Measurements from ENCODE around the gene CKAP2L.

The CKAP2L gene

DNA sequence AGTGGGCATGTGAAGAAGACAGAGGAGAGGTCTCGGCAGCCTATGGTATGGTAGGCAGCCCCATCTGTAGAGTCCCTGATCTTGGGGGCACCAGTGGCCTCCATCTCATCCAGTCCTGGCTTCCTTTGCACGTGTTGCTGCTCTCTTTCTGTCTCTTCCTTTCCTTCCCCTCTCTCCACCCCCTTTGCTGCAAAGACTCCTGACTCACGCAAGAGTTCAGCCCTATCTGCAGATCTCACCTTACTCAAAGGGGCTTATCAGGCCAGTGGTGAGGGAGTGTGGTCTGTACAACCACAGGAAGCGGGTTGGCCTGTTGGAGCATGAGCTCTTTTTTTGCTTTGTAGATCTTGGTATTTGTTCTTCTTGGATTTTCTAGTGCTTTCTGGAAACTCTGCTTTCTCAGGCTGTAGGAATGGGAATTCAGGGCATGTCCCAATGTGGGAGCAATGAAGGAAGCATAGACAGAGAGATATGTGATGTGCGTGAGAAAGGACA, 58.2 kb downstream of the CKAP2L start:
- TF ChIP-seq, protein P1, sequence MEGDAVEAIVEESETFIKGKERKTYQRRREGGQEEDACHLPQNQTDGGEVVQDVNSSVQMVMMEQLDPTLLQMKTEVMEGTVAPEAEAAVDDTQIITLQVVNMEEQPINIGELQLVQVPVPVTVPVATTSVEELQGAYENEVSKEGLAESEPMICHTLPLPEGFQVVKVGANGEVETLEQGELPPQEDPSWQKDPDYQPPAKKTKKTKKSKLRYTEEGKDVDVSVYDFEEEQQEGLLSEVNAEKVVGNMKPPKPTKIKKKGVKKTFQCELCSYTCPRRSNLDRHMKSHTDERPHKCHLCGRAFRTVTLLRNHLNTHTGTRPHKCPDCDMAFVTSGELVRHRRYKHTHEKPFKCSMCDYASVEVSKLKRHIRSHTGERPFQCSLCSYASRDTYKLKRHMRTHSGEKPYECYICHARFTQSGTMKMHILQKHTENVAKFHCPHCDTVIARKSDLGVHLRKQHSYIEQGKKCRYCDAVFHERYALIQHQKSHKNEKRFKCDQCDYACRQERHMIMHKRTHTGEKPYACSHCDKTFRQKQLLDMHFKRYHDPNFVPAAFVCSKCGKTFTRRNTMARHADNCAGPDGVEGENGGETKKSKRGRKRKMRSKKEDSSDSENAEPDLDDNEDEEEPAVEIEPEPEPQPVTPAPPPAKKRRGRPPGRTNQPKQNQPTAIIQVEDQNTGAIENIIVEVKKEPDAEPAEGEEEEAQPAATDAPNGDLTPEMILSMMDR (IDR thresholded peaks at IDR 0.05), result no peak

GRCh38 chr2:112705575-112705974, 58.8 kb downstream of the CKAP2L start:
- TF ChIP-seq, protein P1 (IDR thresholded peaks at IDR 0.05), result no peak

DNA sequence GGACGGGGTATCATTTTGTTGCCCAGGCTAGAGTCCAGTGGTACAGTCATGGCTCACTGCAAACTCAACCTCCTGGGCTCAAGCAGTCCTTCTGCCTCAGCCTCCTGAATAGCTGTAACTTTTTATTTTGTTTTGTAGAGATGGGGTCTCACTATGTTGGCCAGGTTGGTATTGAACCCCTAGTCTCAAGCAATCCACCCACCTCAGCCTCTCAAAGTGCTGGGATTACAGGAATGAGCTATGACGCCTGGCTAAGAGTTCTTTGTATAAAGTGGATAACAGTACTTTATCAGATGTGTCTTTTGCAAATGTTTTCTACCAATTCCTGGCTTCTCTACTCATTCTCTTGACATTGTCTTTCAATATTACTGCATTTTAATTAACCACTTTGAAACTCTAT, 60.7 kb downstream of the CKAP2L start:
- TF ChIP-seq, protein P1 (IDR thresholded peaks at IDR 0.05), result no peak

DNA sequence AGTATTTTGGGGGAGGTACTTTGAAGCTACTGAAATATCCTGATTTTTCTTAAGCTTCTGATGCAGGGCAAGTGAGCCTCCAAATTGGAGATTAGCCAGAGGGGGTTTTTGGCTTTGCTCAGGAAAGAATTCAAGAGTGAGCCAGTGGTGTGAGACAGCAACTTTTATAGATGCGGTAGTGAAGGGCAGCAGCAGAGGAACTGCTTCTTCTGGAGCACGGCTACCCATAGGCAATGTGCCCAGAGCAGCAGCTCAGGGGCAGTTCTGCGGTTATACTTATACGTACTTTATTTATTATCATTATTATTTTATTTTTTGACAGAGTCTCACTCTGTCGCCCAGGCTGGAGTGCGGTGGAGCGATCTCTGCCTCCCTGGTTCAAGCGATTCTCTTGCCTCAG, 63.4 kb downstream of the CKAP2L start:
- TF ChIP-seq, protein P1 (IDR thresholded peaks at IDR 0.05), result no peak

- TF ChIP-seq, protein P1 (IDR thresholded peaks at IDR 0.05), result no peak
Observed at GRCh38 chr2:112699984-112700667, 64.3 kb downstream of the CKAP2L start.

GRCh38 chr2:112698834-112699515, 65.4 kb downstream of the CKAP2L start:
- TF ChIP-seq, protein P1 (IDR thresholded peaks at IDR 0.05), result no peak

- TF ChIP-seq, protein P1 (IDR thresholded peaks at IDR 0.05), result no peak
Observed at GRCh38 chr2:112694182-112694581, 70.2 kb downstream of the CKAP2L start.

Measured in LNCAP (cell line).